H1 (cell line): ENCODE data around the gene SLC35F1. TPM values are rescaled to one million over a fixed set of nuclear protein-coding genes. Genes with fewer than 3 reads are reported as not detected.

Source experiments
- CTCF ChIA-PET: fragments of 300-600 bp; sonication (Branson Sonifier 250); formaldehyde crosslinking; loops from one replicate; lab custom pipeline; 2021; ENCODE audit not compliant: partially characterized antibody; lab: Charles Lee
- POLR2A ChIA-PET: fragments of 300-600 bp; sonication (Branson Sonifier 250); formaldehyde crosslinking; loops from one replicate; lab custom pipeline; 2021; ENCODE audit warnings: inconsistent platforms; ENCODE audit not compliant: partially characterized antibody; lab: Charles Lee
- DNase-seq, 2 experiments: peaks; one replicate each; pipeline versions ENCODE4 v3.0.0 to v3.0.0-alpha.2; 2010 to 2022; ENCODE audit warnings: low spot score in 2 of 2, low read depth in 1 of 2, mixed read lengths in 1 of 2
- FAIRE-seq: peaks from 2 replicates; lab custom pipeline; 2011; peaks lifted over from hg19 to GRCh38; lab: Jason Lieb, UNC
- H2AFZ ChIP-seq: 2 replicates; pipeline ENCODE4 v1.8.1; 2012; ENCODE audit warnings: low read length, inconsistent platforms
- H2AK5ac ChIP-seq: 2 replicates; pipeline ENCODE4 v1.6.1; 2013; ENCODE audit warnings: low read depth, low read length
- H2BK120ac ChIP-seq: replicated peaks from 2 replicates; pipeline ENCODE3; 2013; ENCODE audit warnings: low read depth, low read length, inconsistent platforms
- H2BK12ac ChIP-seq: 2 replicates; pipeline ENCODE4 v1.6.1; 2013; ENCODE audit warnings: low read depth, low read length
- H2BK15ac ChIP-seq: 2 replicates; pipeline ENCODE4 v1.6.1; 2013; ENCODE audit warnings: low read length
- H2BK20ac ChIP-seq: 2 replicates; pipeline ENCODE4 v1.6.1; 2013; ENCODE audit warnings: low read length
- H2BK5ac ChIP-seq: 2 replicates; pipeline ENCODE4 v1.6.1; 2013; ENCODE audit warnings: low read depth, low read length
- H3K14ac ChIP-seq: 2 replicates; pipeline ENCODE4 v1.6.1; 2013; ENCODE audit warnings: inconsistent platforms; ENCODE audit not compliant: insufficient read length
- H3K18ac ChIP-seq: 2 replicates; pipeline ENCODE4 v1.6.1; 2013; ENCODE audit warnings: low read length; ENCODE audit errors: extremely low read depth
- H3K23ac ChIP-seq: 2 replicates; pipeline ENCODE4 v1.6.1; 2013; ENCODE audit warnings: inconsistent platforms; ENCODE audit not compliant: insufficient read length
- H3K23me2 ChIP-seq: 2 replicates; pipeline ENCODE4 v1.6.1; 2013; ENCODE audit warnings: low read depth, low read length
- H3K27ac ChIP-seq: 2 replicates; pipeline ENCODE4 v1.6.1; 2011; ENCODE audit warnings: low read depth, low read length, inconsistent platforms
- H3K27me3 ChIP-seq, 4 experiments: replicated peaks in 1 of 4; 1 replicate in 1 of 4; 2 replicates in 3 of 4; pipeline versions ENCODE4 v1.6.1 to v1.8.1; 2011 to 2013; ENCODE audit warnings: low read length in 3 of 4, mild to moderate bottlenecking in 3 of 4, inconsistent platforms in 2 of 4, mixed read lengths in 2 of 4, moderate library complexity in 1 of 4; ENCODE audit not compliant: control insufficient read depth in 3 of 4, insufficient read depth in 3 of 4; ENCODE audit errors: extremely low read depth in 1 of 4
- H3K36me3 ChIP-seq, 4 experiments: 2 replicates each; pipeline versions ENCODE4 v1.6.1 to v1.8.1; 2011 to 2013; ENCODE audit warnings: mild to moderate bottlenecking in 4 of 4, low read length in 3 of 4, moderate library complexity in 2 of 4, control low read depth in 1 of 4, inconsistent platforms in 1 of 4; ENCODE audit not compliant: insufficient read depth in 4 of 4, control insufficient read depth in 2 of 4
- H3K4ac ChIP-seq: replicated peaks from 2 replicates; pipeline ENCODE3; 2013; ENCODE audit warnings: low read length, low read depth, mixed read lengths, inconsistent platforms; ENCODE audit not compliant: insufficient read length
- H3K4me1 ChIP-seq, 4 experiments: replicated peaks in 1 of 4; 1 replicate in 1 of 4; 2 replicates in 3 of 4; pipeline versions ENCODE4 v1.6.1 to v1.8.1; 2011 to 2013; ENCODE audit warnings: low read length in 3 of 4, inconsistent platforms in 2 of 4, mixed read lengths in 1 of 4; ENCODE audit not compliant: insufficient read depth in 4 of 4, control insufficient read depth in 3 of 4
- H3K4me2 ChIP-seq, 2 experiments: 2 replicates each; pipeline versions ENCODE4 v1.6.1 to v1.8.1; 2011 to 2013; ENCODE audit warnings: low read depth in 2 of 2, low read length in 2 of 2, control low read depth in 1 of 2, inconsistent platforms in 1 of 2, mild to moderate bottlenecking in 1 of 2; ENCODE audit not compliant: insufficient read depth in 1 of 2
- H3K4me3 ChIP-seq, 4 experiments: fragments of 200-600, 300-600 bp in 1 of 4; sonication (generic), shearing (Covaris generic), sonication (Bioruptor Twin) in 1 of 4; 2 replicates each; pipeline versions ENCODE4 v1.5.1 to v1.8.1; 2011 to 2016; ENCODE audit warnings: low read length in 4 of 4, low read depth in 3 of 4, control low read depth in 2 of 4, inconsistent platforms in 2 of 4, mild to moderate bottlenecking in 2 of 4, mixed read lengths in 1 of 4, moderate library complexity in 1 of 4; ENCODE audit not compliant: insufficient read depth in 2 of 4; ENCODE audit errors: extremely low read depth in 1 of 4
- H3K56ac ChIP-seq: replicated peaks from 2 replicates; pipeline ENCODE3; 2013; ENCODE audit warnings: low read depth, mild to moderate bottlenecking, mixed read lengths, low read length, inconsistent platforms; ENCODE audit not compliant: insufficient read length
- H3K79me1 ChIP-seq: 2 replicates; pipeline ENCODE4 v1.6.1; 2013; ENCODE audit warnings: low read depth, low read length, control low read depth
- H3K79me2 ChIP-seq, 2 experiments: 2 replicates each; pipeline versions ENCODE4 v1.6.1 to v1.8.1; 2012 to 2013; ENCODE audit warnings: low read length in 2 of 2, mild to moderate bottlenecking in 2 of 2, inconsistent platforms in 1 of 2; ENCODE audit not compliant: insufficient read depth in 2 of 2, control insufficient read depth in 1 of 2
- H3K9ac ChIP-seq, 4 experiments: replicated peaks in 1 of 4; 1 replicate in 1 of 4; 2 replicates in 3 of 4; pipeline versions ENCODE4 v1.6.1 to v1.8.1; 2011 to 2013; ENCODE audit warnings: low read depth in 3 of 4, low read length in 3 of 4, control low read depth in 2 of 4, mild to moderate bottlenecking in 2 of 4, moderate library complexity in 2 of 4, inconsistent platforms in 1 of 4; ENCODE audit errors: extremely low read depth in 1 of 4
- H3K9me3 ChIP-seq, 2 experiments: 2 replicates each; pipeline versions ENCODE4 v1.6.1 to v1.8.1; 2012 to 2013; ENCODE audit warnings: mild to moderate bottlenecking in 2 of 2, moderate library complexity in 2 of 2, control low read depth in 1 of 2, inconsistent platforms in 1 of 2, low read depth in 1 of 2, low read length in 1 of 2, mixed read lengths in 1 of 2; ENCODE audit not compliant: insufficient read depth in 2 of 2
- H4K20me1 ChIP-seq, 2 experiments: replicated peaks in 1 of 2; 2 replicates each; pipeline versions ENCODE3 to v1.8.1; 2011 to 2013; ENCODE audit warnings: inconsistent platforms in 2 of 2, low read length in 2 of 2, mild to moderate bottlenecking in 1 of 2; ENCODE audit not compliant: insufficient read depth in 2 of 2, control insufficient read depth in 1 of 2
- H4K5ac ChIP-seq: 2 replicates; pipeline ENCODE4 v1.6.1; 2013; ENCODE audit warnings: low read length, low read depth, mixed read lengths, inconsistent platforms; ENCODE audit not compliant: insufficient read length
- H4K8ac ChIP-seq: 2 replicates; pipeline ENCODE4 v1.8.0; 2013; ENCODE audit warnings: mild to moderate bottlenecking, moderate library complexity, low read length, inconsistent platforms; ENCODE audit not compliant: insufficient read depth; ENCODE audit errors: extremely low read depth
- H4K91ac ChIP-seq: replicated peaks from 2 replicates; pipeline ENCODE3; 2013; ENCODE audit warnings: low read length, mixed read lengths, inconsistent platforms; ENCODE audit not compliant: insufficient read length
- BCL11A ChIP-seq, 2 experiments: IDR thresholded peaks; one replicate each; pipeline ENCODE4 v1.6.1; 2011; ENCODE audit warnings: low read depth in 2 of 2, low read length in 2 of 2, mild to moderate bottlenecking in 2 of 2
- CHD2 ChIP-seq: IDR thresholded peaks from 2 replicates; pipeline ENCODE4 v1.6.1; 2012; ENCODE audit warnings: low read length, improper control_type of control experiment
- CTCF ChIP-seq, 3 experiments: IDR thresholded peaks; 1 replicate in 2 of 3; 2 replicates in 1 of 3; pipeline versions ENCODE4 v1.5.1 to v1.6.1; 2011; ENCODE audit warnings: low read length in 3 of 3, mild to moderate bottlenecking in 3 of 3, inconsistent platforms in 2 of 3, low read depth in 1 of 3, moderate library complexity in 1 of 3; ENCODE audit not compliant: insufficient read depth in 1 of 3; ENCODE audit errors: control extremely low read depth in 1 of 3
- EGR1 ChIP-seq: IDR thresholded peaks from 2 replicates; pipeline ENCODE4 v1.6.1; 2011; ENCODE audit warnings: low read depth, low read length, borderline replicate concordance
- EP300 ChIP-seq, 2 experiments: IDR thresholded peaks; 1 replicate in 1 of 2; 2 replicates in 1 of 2; pipeline ENCODE4 v1.6.1; 2011 to 2012; ENCODE audit warnings: low read depth in 2 of 2, low read length in 2 of 2, mild to moderate bottlenecking in 2 of 2, borderline replicate concordance in 1 of 2, inconsistent platforms in 1 of 2, moderate library complexity in 1 of 2
- FOSL1 ChIP-seq: IDR thresholded peaks from 2 replicates; pipeline ENCODE4 v1.6.1; 2011; ENCODE audit warnings: mild to moderate bottlenecking, low read depth, low read length, moderate library complexity; ENCODE audit not compliant: insufficient read depth
- KDM4A ChIP-seq: IDR thresholded peaks from one replicate; pipeline ENCODE4 v1.7.1; 2012; ENCODE audit warnings: low read depth, mild to moderate bottlenecking, moderate library complexity, low read length, inconsistent platforms; ENCODE audit not compliant: severe bottlenecking
- MAFK ChIP-seq: IDR thresholded peaks from 2 replicates; pipeline ENCODE4 v1.6.1; 2012; ENCODE audit warnings: low read depth, mild to moderate bottlenecking, improper control_type of control experiment, low read length
- RBBP5 ChIP-seq: IDR thresholded peaks from 2 replicates; pipeline ENCODE4 v1.7.1; 2012; ENCODE audit warnings: low read depth, mild to moderate bottlenecking, inconsistent platforms, low read length, moderate library complexity, borderline replicate concordance
- SP1 ChIP-seq: IDR thresholded peaks from 2 replicates; pipeline ENCODE4 v1.6.1; 2011; ENCODE audit warnings: low read depth, low read length
- SP4 ChIP-seq: IDR thresholded peaks from 2 replicates; pipeline ENCODE4 v1.6.1; 2012; ENCODE audit warnings: low read length, inconsistent platforms
- TBP ChIP-seq: IDR thresholded peaks from 2 replicates; pipeline ENCODE4 v1.6.1; 2011; ENCODE audit warnings: low read depth, low read length, improper control_type of control experiment
- WGBS, 2 experiments: shearing (Covaris generic) in 1 of 2; methylation state at CpG; one replicate each; pipeline versions ENCODE4 v1.1.6 to v1.1.7; 2013 to 2015; ENCODE audit warnings: low lambda C conversion rate in 2 of 2, mixed read lengths in 2 of 2, inconsistent platforms in 1 of 2, low coverage in 1 of 2, missing lambda C conversion rate in 1 of 2; ENCODE audit not compliant: insufficient replicate concordance in 2 of 2, insufficient coverage in 1 of 2, insufficient read length in 1 of 2; ENCODE audit errors: extremely low coverage in 1 of 2, missing lambda C conversion rate in 1 of 2; 5-methylcytosine and 5-hydroxymethylcytosine counted together
- polyA plus RNA-seq, 7 experiments: library from polyadenylated mRNA; depleted of rRNA in 3 of 7; stranded (reverse) in 5 of 7; unstranded in 2 of 7; fragments of >200 nt in 5 of 7; fragments of 200-250 nt in 2 of 7; gene quantifications; 1 replicate in 5 of 7; 2 replicates in 1 of 7; 4 replicates in 1 of 7; pipeline versions ENCODE4 v1.2.1 to v1.2.3, GENCODE V29; 2011 to 2013; ENCODE audit warnings: missing spikeins in 2 of 7, mixed read lengths in 2 of 7
- total RNA-seq: library from RNA; stranded (reverse); fragmentation: NEBNext Ultra II Directional; extraction: Animal tissue kit (Norgen Biotek cat#: 25700); gene quantifications from 2 replicates; pipeline ENCODE4 v1.2.1, GENCODE V29; 2021

Gene SLC35F1
- total and polyA plus RNA-seq, 2 of the 8 experiments (the other 6 are each of a cell fraction or from before 2014, with no cell fraction given): 7.0 to 10.0 TPM

- Histone ChIP-seq H2BK5ac (no peak overlapping the region), H2BK20ac (no peak overlapping the region), H3K79me1 (no peaks in the 10 kb centered on the region), H3K4me2 (no peak overlapping the region), H3K4me3 (no peak overlapping the region), H3K36me3 (no peaks in the 10 kb centered on the region), H4K5ac (no peak overlapping the region), H3K4me1 (no peaks in the 10 kb centered on the region), H4K91ac (no peak overlapping the region), H2BK15ac (no peak overlapping the region), H2BK120ac (no peak overlapping the region), H2AFZ (no peak overlapping the region), H3K23me2 (no peaks in the 10 kb centered on the region), H3K23ac (no peak overlapping the region), H2AK5ac (no peak overlapping the region), H3K79me2 (no peaks in the 10 kb centered on the region), H3K9ac (no peak overlapping the region), H3K14ac (no peak overlapping the region), H4K20me1 (no peaks in the 10 kb centered on the region), H3K4ac (no peak overlapping the region), H3K27me3 (no peaks in the 10 kb centered on the region), H3K56ac (no peak overlapping the region), H4K8ac (no peak overlapping the region), H3K27ac (no peak overlapping the region), H3K9me3 (no peaks in the 10 kb centered on the region), H3K18ac (no peak overlapping the region), H2BK12ac (no peak overlapping the region)
- DNase-seq (no peak), FAIRE-seq (no peak)
- POLR2A ChIA-PET: no interaction called here
- CTCF ChIA-PET: no interaction called here
- 91% methylated on average over 6 of the region's 6 CpGs; no CpG with 5 or more reads in 1 of the 2 experiments for WGBS, 2 experiments
- TF ChIP-seq CTCF (IDR thresholded peaks at IDR 0.05; ENCODE audit: control extremely low read depth in 1 of 3, insufficient read depth in 1 of 3, low read depth in 1 of 3, low read length in 3 of 3) (no peak), TBP (no peak), SP4 (no peak), CHD2 (no peak), SP1 (no peak), RBBP5 (no peak), EP300 (IDR thresholded peaks at IDR 0.05; ENCODE audit: borderline replicate concordance in 1 of 2, low read depth in 2 of 2, low read length in 2 of 2) (no peak), BCL11A (IDR thresholded peaks at IDR 0.05; ENCODE audit: low read depth in 2 of 2, low read length in 2 of 2) (no peak), FOSL1 (no peak), KDM4A (no peak), MAFK (no peak), EGR1 (no peak)
These were observed 409.8 kb downstream of the SLC35F1 start for GRCh38 chr6:118316796-118317384.
